GM18511 (cell line): ENCODE data around the gene ATG9B.

Source experiments
- ATAC-seq: cut with Tn5 transposase; IDR thresholded peaks from one replicate; pipeline ENCODE4 v1.9.1; 2021; ENCODE audit warnings: mild to moderate bottlenecking, moderate library complexity; ENCODE audit not compliant: unreplicated experiment

The ATG9B gene

GRCh38 chr7:150988230-150989226, 35.8 kb downstream of the ATG9B start:
- ATAC-seq = no peak

- no peak for ATAC-seq
Measured at GRCh38 chr7:150986556-150986955, 37.7 kb downstream of the ATG9B start.

- no peak for ATAC-seq
Measured at GRCh38 chr7:150986099-150986512, 38.2 kb downstream of the ATG9B start.

GRCh38 chr7:150983893-150984368, 40.4 kb downstream of the ATG9B start:
- ATAC-seq = no peak

GRCh38 chr7:150982351-150982750, 41.9 kb downstream of the ATG9B start:
- ATAC-seq = no peak

GRCh38 chr7:150981644-150982043, 42.6 kb downstream of the ATG9B start:
- no peak for ATAC-seq

- ATAC-seq = no peak
Measured at GRCh38 chr7:150980663-150981062, 43.6 kb downstream of the ATG9B start.

- no peak for ATAC-seq
Measured at GRCh38 chr7:150979713-150980390, 44.4 kb downstream of the ATG9B start.

GRCh38 chr7:150978126-150978789, 46.0 kb downstream of the ATG9B start, which contains the start of gene KCNH2:
Gene KCNH2, minus strand, starts transcription at chr7:150978321. Its CDS starts 408 bp downstream, at chr7:150977913.
- ATAC-seq = no peak

GRCh38 chr7:150977382-150978125, 46.7 kb downstream of the ATG9B start:
- no peak for ATAC-seq

- no peak for ATAC-seq
Measured at GRCh38 chr7:150976529-150977381, 47.5 kb downstream of the ATG9B start.

GRCh38 chr7:150975536-150976319, 48.6 kb downstream of the ATG9B start:
- no peak for ATAC-seq

GRCh38 chr7:150974468-150975391, 49.6 kb downstream of the ATG9B start:
- ATAC-seq = peak; percentile 67

GRCh38 chr7:150973571-150974451, 50.5 kb downstream of the ATG9B start:
- no peak for ATAC-seq

GRCh38 chr7:150972741-150973140, 51.6 kb downstream of the ATG9B start:
- no peak for ATAC-seq

- ATAC-seq = no peak
Measured at GRCh38 chr7:150972023-150972468, 52.2 kb downstream of the ATG9B start.
